Lower leg skin (tissue), 3 donors: Measurements from ENCODE around the gene VPS16.

ENCODE experiments used
- POLR2A ChIP-seq, 2 donors: fragments of 450-650 bp; IDR thresholded peaks; one replicate each; pipeline ENCODE4 v1.6.1; 2016 to 2017; ENCODE audit warnings: antibody characterized with exemption in 2 of 2, mild to moderate bottlenecking in 1 of 2, moderate library complexity in 1 of 2
- TF ChIP-seq, protein P1 (sequence below), 3 donors: fragments of 450-650 bp; IDR thresholded peaks; one replicate each; pipeline ENCODE4 v1.5.1; 2016; ENCODE audit warnings: antibody characterized with exemption in 3 of 3, mild to moderate bottlenecking in 3 of 3, moderate library complexity in 2 of 3

DNA sequence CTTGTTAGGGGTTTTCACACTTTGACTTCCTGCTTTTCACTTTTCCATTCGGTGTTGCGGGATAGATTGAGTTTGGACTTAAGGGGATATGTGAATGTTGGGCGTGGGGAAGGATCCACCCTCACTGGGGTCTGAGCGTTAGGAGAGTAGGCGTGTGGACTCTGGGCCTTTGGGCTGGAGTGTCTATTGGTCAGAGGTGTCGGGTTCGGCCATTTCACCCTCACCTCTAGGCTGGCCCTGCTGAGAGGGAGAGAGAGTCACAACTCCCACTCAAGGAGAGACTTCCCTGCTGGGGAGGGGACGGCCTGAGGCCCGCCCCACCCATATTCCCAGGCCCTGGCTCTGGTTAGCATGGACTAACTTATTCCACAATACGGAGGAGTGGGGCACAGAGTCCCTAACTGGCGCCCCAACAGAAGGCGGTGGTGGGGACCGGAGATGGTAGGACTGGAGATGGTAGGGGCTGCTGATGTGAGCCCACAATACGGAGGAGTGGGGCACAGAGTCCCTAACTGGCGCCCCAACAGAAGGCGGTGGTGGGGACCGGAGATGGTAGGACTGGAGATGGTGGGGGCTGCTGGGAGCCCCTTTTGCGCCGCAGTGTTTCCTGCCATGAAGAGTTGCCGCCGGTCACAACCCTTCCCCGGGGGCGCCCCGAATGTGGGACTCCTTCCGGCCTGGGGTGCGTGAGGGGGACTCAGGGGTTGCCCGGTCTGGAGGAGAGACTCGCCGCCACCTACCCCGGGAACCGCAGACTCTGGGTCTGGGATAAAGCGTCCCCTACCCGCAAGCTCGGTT, 31.3 kb downstream of the VPS16 start:
- TF ChIP-seq, protein P1, sequence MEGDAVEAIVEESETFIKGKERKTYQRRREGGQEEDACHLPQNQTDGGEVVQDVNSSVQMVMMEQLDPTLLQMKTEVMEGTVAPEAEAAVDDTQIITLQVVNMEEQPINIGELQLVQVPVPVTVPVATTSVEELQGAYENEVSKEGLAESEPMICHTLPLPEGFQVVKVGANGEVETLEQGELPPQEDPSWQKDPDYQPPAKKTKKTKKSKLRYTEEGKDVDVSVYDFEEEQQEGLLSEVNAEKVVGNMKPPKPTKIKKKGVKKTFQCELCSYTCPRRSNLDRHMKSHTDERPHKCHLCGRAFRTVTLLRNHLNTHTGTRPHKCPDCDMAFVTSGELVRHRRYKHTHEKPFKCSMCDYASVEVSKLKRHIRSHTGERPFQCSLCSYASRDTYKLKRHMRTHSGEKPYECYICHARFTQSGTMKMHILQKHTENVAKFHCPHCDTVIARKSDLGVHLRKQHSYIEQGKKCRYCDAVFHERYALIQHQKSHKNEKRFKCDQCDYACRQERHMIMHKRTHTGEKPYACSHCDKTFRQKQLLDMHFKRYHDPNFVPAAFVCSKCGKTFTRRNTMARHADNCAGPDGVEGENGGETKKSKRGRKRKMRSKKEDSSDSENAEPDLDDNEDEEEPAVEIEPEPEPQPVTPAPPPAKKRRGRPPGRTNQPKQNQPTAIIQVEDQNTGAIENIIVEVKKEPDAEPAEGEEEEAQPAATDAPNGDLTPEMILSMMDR (IDR thresholded peaks at IDR 0.05) = no peak
- no peak for TF ChIP-seq POLR2A (IDR thresholded peaks at IDR 0.05)
